ENCODE data around the gene UBAP1L. TPM values are rescaled to one million over a fixed set of nuclear protein-coding genes. Genes with fewer than 3 reads are reported as not detected.

Gene UBAP1L
- total RNA-seq, result 0.39 and 0.75 TPM in 2 replicates

DNA sequence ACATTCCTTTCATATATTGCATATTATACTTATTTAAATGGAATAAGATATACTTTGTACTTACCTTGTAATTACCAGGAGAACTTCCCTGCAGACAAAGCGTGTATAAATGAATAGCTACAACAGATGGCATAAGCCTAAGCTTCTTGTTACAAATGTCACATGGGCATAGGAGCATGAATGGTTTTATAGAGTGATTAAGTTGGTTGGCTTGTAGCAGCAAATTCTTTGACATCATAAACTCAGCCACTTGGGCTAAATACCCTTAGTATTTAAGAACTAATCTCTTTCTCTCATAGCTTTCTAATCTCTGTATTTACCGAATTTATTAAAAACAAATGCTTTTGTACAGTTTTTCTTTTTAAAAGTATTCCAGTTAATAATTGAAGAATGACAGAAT lies at the start of gene UBAP1L:
TSS of gene UBAP1L (minus strand) at position 115 of the 400 bp plus-strand sequence. CDS start 8,985 bp downstream, outside the sequence.

DNA sequence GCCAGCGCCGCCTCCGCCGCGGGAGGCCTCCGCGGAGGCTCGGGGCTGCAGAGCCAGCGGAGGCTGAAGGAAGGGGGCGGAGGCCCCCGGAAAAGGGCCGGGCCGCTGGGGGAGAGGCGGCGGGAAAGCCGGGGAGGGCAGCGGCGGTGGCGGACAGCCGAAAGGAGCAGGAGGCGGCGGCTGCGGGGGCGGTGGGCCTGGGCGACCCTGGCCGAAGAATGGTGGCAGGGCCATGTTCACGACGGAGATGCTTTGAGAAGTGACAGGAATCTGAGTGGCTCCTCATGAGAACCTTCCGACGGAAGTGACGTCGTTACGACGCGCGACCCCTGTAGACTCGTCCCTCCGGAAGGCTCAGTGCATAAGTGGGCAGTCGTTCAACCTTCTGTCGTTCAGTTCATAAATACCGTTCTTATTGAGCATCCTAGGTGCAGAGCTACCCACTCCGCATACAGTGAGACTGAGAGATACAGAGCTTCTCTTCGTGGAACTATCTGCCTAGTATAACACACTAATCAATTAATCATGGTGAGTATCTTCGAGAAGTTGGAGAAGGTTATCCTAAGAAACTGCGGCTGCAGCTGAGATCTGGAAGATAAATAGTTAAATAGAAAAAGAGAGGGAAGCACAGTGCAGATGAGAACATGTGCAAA lies 18.7 kb upstream of the UBAP1L start, which contains the start of gene PDCD7:
TSS of gene PDCD7 (minus strand) at position 261 of the 653 bp plus-strand sequence. CDS start at position 234, 27 bp downstream.

DNA sequence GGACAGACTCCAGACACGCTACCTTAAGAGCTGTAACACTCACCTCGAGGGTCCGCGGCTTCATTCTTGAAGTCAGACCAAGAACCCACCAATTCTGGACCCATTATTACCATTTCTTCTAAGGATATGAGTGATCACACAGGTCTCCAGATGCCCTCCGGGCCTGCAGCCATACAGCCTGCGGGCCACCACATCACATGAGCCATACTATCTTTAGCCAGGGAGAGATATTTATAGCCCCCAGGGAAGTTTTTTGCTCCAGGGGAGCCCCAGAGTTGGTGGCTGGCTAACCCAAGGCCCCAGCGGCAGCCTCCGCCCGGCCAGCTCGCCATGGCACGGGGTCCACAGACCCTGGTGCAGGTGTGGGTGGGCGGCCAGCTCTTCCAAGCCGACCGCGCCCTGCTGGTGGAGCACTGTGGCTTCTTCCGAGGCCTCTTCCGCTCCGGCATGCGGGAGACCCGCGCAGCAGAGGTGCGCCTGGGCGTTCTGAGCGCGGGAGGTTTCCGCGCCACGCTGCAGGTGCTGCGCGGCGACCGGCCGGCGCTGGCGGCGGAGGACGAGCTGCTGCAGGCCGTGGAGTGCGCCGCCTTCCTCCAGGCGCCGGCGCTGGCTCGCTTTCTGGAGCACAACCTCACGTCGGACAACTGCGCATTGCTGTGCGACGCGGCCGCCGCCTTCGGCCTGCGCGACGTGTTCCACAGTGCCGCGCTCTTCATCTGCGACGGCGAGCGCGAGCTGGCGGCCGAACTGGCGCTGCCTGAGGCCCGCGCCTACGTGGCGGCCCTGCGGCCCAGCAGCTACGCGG lies 38.3 kb downstream of the UBAP1L start, which contains the start of gene KBTBD13:
TSS of gene KBTBD13 (plus strand) at position 261 of the 805 bp plus-strand sequence. CDS start at position 331, 70 bp downstream.

DNA sequence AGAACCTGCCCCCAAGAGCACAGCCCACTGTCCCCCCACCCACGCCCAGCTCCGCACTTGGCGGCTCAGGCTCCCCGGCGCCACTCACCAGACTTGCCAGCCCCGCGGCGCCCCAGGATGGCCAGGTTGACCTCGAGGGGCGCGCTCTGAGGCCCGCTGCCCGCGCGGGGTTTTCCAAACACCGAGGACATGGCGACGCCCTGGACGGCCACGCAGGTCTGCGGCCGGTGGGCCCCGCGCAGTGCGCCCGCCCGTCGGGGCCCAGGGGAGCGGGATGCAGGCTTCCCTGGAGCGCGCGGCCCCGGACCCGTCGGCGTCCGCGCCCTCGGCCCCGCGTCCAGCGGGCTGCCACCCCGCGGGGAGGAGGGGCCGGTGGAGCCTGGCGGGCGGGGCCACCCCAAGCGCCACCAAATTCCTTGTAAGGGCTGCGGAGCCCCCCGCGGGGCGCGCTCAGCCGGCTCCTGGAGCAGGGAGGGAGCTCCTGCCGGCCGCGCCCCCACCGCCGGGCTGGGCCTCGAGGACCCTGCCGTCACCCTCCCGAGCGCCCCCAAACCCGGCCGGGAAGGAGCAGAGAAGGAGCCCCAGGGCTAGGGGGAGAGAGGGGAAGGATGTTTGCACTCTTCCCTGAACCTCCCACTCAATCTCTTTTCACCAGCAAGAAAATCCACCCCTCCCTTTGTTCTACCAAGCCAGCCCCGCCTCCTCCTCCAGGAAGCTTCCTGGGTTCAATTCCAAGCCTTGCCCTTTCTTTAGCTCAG lies 47.2 kb downstream of the UBAP1L start, which contains the start of gene RASL12:
TSS of gene RASL12 (minus strand) at position 347 of the 758 bp plus-strand sequence. CDS start at position 191, 156 bp downstream.

DNA sequence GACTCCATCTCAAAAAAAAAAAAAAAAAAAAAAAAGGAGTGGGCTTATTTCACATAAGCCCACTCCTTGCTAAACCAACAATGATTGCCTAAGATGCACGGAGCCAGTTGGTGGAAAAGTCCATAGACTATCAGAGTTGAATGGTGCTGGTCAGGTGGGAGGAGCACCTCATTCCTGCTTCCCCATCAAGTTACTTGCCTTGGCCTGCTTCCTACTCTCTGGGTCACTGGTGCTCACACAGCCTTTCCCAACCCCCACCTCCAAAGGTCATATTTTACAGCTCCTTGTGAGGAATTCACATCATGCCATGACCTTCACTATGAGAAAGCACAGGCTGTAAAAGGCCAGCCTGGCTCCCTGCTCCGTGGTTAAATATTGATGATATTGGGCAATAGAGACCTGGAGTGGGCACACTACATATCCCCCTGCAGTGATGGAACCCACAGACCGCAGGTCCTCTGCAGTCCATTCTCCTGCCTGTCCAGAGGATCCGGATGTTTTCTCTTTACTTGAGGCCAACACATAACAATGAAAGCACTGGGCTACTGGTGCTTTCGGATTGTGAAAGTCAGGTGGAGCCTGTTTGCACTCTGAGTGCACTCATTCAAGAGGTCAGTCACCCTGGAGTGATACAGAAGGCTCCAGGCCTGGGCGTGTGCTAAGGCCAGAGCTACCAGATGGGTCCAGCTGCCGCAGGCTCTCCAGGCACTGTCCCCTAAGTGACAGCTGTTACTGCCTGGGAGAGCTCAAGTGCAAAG lies 70.1 kb downstream of the UBAP1L start, which contains the start of gene SLC51B:
TSS of gene SLC51B (plus strand) at position 664 of the 758 bp plus-strand sequence. CDS start 4,618 bp downstream, outside the sequence.

Other genes starting within 250 kb of the UBAP1L start
- gene ANKDD1A, start 203.3 kb downstream of the UBAP1L start, total RNA-seq, result 3.3 and 3.6 TPM in 2 replicates
- gene SPG21, start 125.3 kb downstream of the UBAP1L start, total RNA-seq, result 69.1 and 69.5 TPM in 2 replicates
- gene MTFMT, start 85.6 kb downstream of the UBAP1L start, total RNA-seq, result 16.2 and 21.5 TPM in 2 replicates
- gene SLC51B, start 69.8 kb downstream of the UBAP1L start, total RNA-seq, result not detected in 2 replicates
- 6.7 and 8.1 TPM in 2 replicates for gene RASL12, start 47.2 kb downstream of the UBAP1L start, total RNA-seq
- not detected in 2 replicates for gene KBTBD13, start 38.5 kb downstream of the UBAP1L start, total RNA-seq
- 21.8 and 30.0 TPM in 2 replicates for gene PDCD7, start 18.6 kb upstream of the UBAP1L start, total RNA-seq
- gene CLPX, start 70.1 kb upstream of the UBAP1L start, total RNA-seq, result 24.2 and 33.9 TPM in 2 replicates
- 5.5 and 6.7 TPM in 2 replicates for gene CILP, start 96.3 kb upstream of the UBAP1L start, total RNA-seq
- 4.0 and 5.2 TPM in 2 replicates for gene PARP16, start 171.7 kb upstream of the UBAP1L start, total RNA-seq
- not detected in 2 replicates for gene RNU5A-1, start 180.9 kb upstream of the UBAP1L start, total RNA-seq
- not detected in 2 replicates for gene RNU5B-1, start 189.5 kb upstream of the UBAP1L start, total RNA-seq